WTC11 (cell line): ENCODE data around the gene AMIGO3. TPM values are rescaled to one million over a fixed set of nuclear protein-coding genes. Genes with fewer than 3 reads are reported as not detected.

Experiments used
- ATAC-seq: fragments of 200-7000 bp; cut with Tn5 transposase; 2 replicates; pipeline ENCODE4 v1.10.0; 2021; ENCODE audit warnings: mild to moderate bottlenecking, moderate library complexity
- CTCF ChIA-PET: fragments of 300-600 bp; sonication (Branson Sonifier 250); formaldehyde crosslinking; loops from one replicate; lab custom pipeline; 2021; ENCODE audit warnings: antibody characterized with exemption; lab: Charles Lee
- POLR2A ChIA-PET: fragments of 350-600 bp; sonication (Branson Sonifier 250); formaldehyde crosslinking; loops from one replicate; lab custom pipeline; 2021; ENCODE audit warnings: antibody characterized with exemption; lab: Charles Lee
- DNase-seq: peaks from one replicate; pipeline ENCODE4 v3.0.0; 2021; ENCODE audit warnings: low spot score
- H3K27ac Mint-ChIP-seq: 2 replicates; pipeline ENCODE4 v1.8.0; 2021; ENCODE audit warnings: mixed read lengths
- H3K27me3 Mint-ChIP-seq: 2 replicates; pipeline ENCODE4 v1.8.0; 2021; ENCODE audit warnings: low read depth, mild to moderate bottlenecking, moderate library complexity, mixed read lengths
- H3K36me3 Mint-ChIP-seq: 2 replicates; pipeline ENCODE4 v1.8.0; 2021; ENCODE audit warnings: mixed read lengths
- H3K4me1 Mint-ChIP-seq: 2 replicates; pipeline ENCODE4 v1.8.0; 2022; ENCODE audit warnings: mixed read lengths
- H3K4me3 Mint-ChIP-seq: 2 replicates; pipeline ENCODE4 v1.8.0; 2021; ENCODE audit warnings: mild to moderate bottlenecking, moderate library complexity, mixed read lengths
- H3K9me3 Mint-ChIP-seq: 2 replicates; pipeline ENCODE4 v1.8.0; 2021; ENCODE audit warnings: mixed read lengths
- CREM ChIP-seq: sonication (generic); formaldehyde crosslinking; IDR thresholded peaks from 2 replicates; pipeline ENCODE4 v1.8.1; 2022; ENCODE audit warnings: mild to moderate bottlenecking, missing genetic modification reagents, moderate library complexity
- ETV6 ChIP-seq: sonication (generic); formaldehyde crosslinking; IDR thresholded peaks from 2 replicates; pipeline ENCODE4 v1.8.1; 2022; ENCODE audit warnings: mild to moderate bottlenecking, missing genetic modification reagents
- FOXK1 ChIP-seq: sonication (generic); formaldehyde crosslinking; IDR thresholded peaks from 2 replicates; pipeline ENCODE4 v1.8.0; 2022; ENCODE audit warnings: mild to moderate bottlenecking, moderate library complexity, missing genetic modification reagents
- FOXP1 ChIP-seq: sonication (generic); formaldehyde crosslinking; IDR thresholded peaks from 2 replicates; pipeline ENCODE4 v1.8.0; 2022; ENCODE audit warnings: missing genetic modification reagents, mild to moderate bottlenecking, moderate library complexity, borderline replicate concordance
- GRHL2 ChIP-seq: fragments of 250-450 bp; sonication (Bioruptor Pico); IDR thresholded peaks from 2 replicates; pipeline ENCODE4 v1.8.0; 2022; ENCODE audit warnings: mild to moderate bottlenecking, moderate library complexity; ENCODE audit not compliant: insufficient replicate concordance, severe bottlenecking
- MYBL2 ChIP-seq: sonication (generic); formaldehyde crosslinking; IDR thresholded peaks from 2 replicates; pipeline ENCODE4 v1.8.1; 2023; ENCODE audit warnings: mild to moderate bottlenecking, moderate library complexity, missing genetic modification reagents
- NFE2L1 ChIP-seq: sonication (generic); formaldehyde crosslinking; IDR thresholded peaks from 2 replicates; pipeline ENCODE4 v1.8.1; 2023; ENCODE audit warnings: missing genetic modification reagents
- NR1H2 ChIP-seq: sonication (generic); formaldehyde crosslinking; IDR thresholded peaks from 2 replicates; pipeline ENCODE4 v1.9.0; 2021; ENCODE audit warnings: mild to moderate bottlenecking, moderate library complexity, missing genetic modification reagents
- OVOL2 ChIP-seq: fragments of 250-450 bp; sonication (Bioruptor Pico); IDR thresholded peaks from 2 replicates; pipeline ENCODE4 v1.9.0; 2021; ENCODE audit warnings: mild to moderate bottlenecking, borderline replicate concordance
- RORB ChIP-seq: fragments of 250-450 bp; sonication (Bioruptor Pico); IDR thresholded peaks from 2 replicates; pipeline ENCODE4 v1.9.0; 2021; ENCODE audit warnings: mild to moderate bottlenecking
- SMAD3 ChIP-seq: sonication (generic); formaldehyde crosslinking; IDR thresholded peaks from 2 replicates; pipeline ENCODE4 v1.8.0; 2022; ENCODE audit warnings: missing genetic modification reagents, mild to moderate bottlenecking, borderline replicate concordance
- SP1 ChIP-seq: sonication (generic); formaldehyde crosslinking; conservative IDR thresholded peaks from 2 replicates; pipeline ENCODE4 v1.8.1; 2022; ENCODE audit warnings: missing genetic modification reagents
- TEAD1 ChIP-seq: sonication (generic); formaldehyde crosslinking; IDR thresholded peaks from 2 replicates; pipeline ENCODE4 v1.8.0; 2022; ENCODE audit warnings: mild to moderate bottlenecking, missing genetic modification reagents
- TP53 ChIP-seq: sonication (generic); formaldehyde crosslinking; IDR thresholded peaks from 2 replicates; pipeline ENCODE4 v1.8.1; 2023; ENCODE audit warnings: mild to moderate bottlenecking, missing genetic modification reagents
- ZNF671 ChIP-seq: fragments of 250-450 bp; sonication (Bioruptor Pico); IDR thresholded peaks from 2 replicates; pipeline ENCODE4 v1.8.0; 2021; ENCODE audit warnings: mild to moderate bottlenecking
- total RNA-seq: library from RNA; stranded (reverse); gene quantifications from 3 replicates; pipeline ENCODE4 v1.2.3, GENCODE V29; 2021
- TF ChIP-seq, protein P1 (sequence below): sonication (generic); formaldehyde crosslinking; IDR thresholded peaks from 2 replicates; pipeline ENCODE4 v1.8.1; 2023; ENCODE audit warnings: mild to moderate bottlenecking, missing genetic modification reagents, moderate library complexity
- TF ChIP-seq, protein P2 (sequence below): sonication (generic); formaldehyde crosslinking; IDR thresholded peaks from 2 replicates; pipeline ENCODE4 v1.8.0; 2022; ENCODE audit warnings: mild to moderate bottlenecking, missing genetic modification reagents
- TF ChIP-seq, protein P3 (sequence below): sonication (generic); formaldehyde crosslinking; IDR thresholded peaks from 2 replicates; pipeline ENCODE4 v1.8.1; 2023; ENCODE audit warnings: mild to moderate bottlenecking, missing genetic modification reagents
- TF ChIP-seq, protein P4 (sequence below): fragments of 250-450 bp; sonication (Bioruptor Pico); IDR thresholded peaks from 2 replicates; pipeline ENCODE4 v2.1.2; 2022; ENCODE audit warnings: mild to moderate bottlenecking, moderate library complexity
- TF ChIP-seq, protein P5 (sequence below): sonication (generic); formaldehyde crosslinking; IDR thresholded peaks from 2 replicates; pipeline ENCODE4 v1.8.1; 2022; ENCODE audit warnings: low read depth, mild to moderate bottlenecking, moderate library complexity, missing genetic modification reagents, borderline replicate concordance
- TF ChIP-seq, protein P6 (sequence below): fragments of 250-450 bp; sonication (Bioruptor Pico); conservative IDR thresholded peaks from 2 replicates; pipeline ENCODE4 v1.9.0; 2021; ENCODE audit warnings: mild to moderate bottlenecking

The AMIGO3 gene
- total RNA-seq, 1 experiment from 2014 or later, result 3.9 TPM

DNA sequence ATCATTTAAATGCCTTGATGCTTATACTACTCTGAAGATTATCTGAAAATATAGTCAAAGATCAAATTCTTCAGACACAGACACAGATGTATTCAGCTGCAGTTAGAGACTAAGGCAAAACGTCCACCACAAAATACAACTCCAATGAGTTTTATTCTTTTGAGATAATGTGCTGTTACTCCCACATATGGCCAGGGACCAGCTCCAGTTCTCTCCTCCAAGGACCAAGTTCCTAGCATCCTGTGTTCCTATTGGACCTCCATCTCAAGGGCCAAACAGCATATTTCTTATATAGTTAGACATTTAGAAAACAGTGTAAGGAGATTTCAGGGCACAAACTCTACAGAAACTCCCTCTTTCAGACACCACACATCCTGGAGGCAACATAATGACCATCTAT lies 39.7 kb upstream of the AMIGO3 start:
- Mint-ChIP-seq H3K4me3 (no peak overlapping the region), H3K27me3 (no peaks in the 10 kb centered on the region), H3K36me3 (no peaks in the 10 kb centered on the region; the same call in 1 of the 2 replicates), H3K4me1 (peaks cover 5% of the 10 kb centered on the region), H3K27ac (0 out of 2 replicates have a peak overlapping the region, but pooled peaks have one; percentile 11), H3K9me3 (no peaks in the 10 kb centered on the region)
- CTCF ChIA-PET, result no interaction called here
- ATAC-seq, result no peak
- TF ChIP-seq SP1 (CRISPR knock-in tag) (no peak), MYBL2 (CRISPR knock-in tag) (no peak), TEAD1 (no peak), FOXP1 (CRISPR knock-in tag) (no peak), FOXK1 (CRISPR knock-in tag) (no peak), SMAD3 (no peak), ZNF671 (CRISPR knock-in tag) (no peak), ETV6 (CRISPR knock-in tag) (no peak), NFE2L1 (CRISPR knock-in tag) (no peak), GRHL2 (CRISPR knock-in tag) (no peak)
- TF ChIP-seq, protein P1, sequence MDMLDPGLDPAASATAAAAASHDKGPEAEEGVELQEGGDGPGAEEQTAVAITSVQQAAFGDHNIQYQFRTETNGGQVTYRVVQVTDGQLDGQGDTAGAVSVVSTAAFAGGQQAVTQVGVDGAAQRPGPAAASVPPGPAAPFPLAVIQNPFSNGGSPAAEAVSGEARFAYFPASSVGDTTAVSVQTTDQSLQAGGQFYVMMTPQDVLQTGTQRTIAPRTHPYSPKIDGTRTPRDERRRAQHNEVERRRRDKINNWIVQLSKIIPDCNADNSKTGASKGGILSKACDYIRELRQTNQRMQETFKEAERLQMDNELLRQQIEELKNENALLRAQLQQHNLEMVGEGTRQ (CRISPR knock-in tag), result no peak
- TF ChIP-seq, protein P2, sequence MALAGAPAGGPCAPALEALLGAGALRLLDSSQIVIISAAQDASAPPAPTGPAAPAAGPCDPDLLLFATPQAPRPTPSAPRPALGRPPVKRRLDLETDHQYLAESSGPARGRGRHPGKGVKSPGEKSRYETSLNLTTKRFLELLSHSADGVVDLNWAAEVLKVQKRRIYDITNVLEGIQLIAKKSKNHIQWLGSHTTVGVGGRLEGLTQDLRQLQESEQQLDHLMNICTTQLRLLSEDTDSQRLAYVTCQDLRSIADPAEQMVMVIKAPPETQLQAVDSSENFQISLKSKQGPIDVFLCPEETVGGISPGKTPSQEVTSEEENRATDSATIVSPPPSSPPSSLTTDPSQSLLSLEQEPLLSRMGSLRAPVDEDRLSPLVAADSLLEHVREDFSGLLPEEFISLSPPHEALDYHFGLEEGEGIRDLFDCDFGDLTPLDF (CRISPR knock-in tag), result no peak
- TF ChIP-seq, protein P3, sequence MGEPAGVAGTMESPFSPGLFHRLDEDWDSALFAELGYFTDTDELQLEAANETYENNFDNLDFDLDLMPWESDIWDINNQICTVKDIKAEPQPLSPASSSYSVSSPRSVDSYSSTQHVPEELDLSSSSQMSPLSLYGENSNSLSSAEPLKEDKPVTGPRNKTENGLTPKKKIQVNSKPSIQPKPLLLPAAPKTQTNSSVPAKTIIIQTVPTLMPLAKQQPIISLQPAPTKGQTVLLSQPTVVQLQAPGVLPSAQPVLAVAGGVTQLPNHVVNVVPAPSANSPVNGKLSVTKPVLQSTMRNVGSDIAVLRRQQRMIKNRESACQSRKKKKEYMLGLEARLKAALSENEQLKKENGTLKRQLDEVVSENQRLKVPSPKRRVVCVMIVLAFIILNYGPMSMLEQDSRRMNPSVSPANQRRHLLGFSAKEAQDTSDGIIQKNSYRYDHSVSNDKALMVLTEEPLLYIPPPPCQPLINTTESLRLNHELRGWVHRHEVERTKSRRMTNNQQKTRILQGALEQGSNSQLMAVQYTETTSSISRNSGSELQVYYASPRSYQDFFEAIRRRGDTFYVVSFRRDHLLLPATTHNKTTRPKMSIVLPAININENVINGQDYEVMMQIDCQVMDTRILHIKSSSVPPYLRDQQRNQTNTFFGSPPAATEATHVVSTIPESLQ, result no peak
- TF ChIP-seq, protein P4, sequence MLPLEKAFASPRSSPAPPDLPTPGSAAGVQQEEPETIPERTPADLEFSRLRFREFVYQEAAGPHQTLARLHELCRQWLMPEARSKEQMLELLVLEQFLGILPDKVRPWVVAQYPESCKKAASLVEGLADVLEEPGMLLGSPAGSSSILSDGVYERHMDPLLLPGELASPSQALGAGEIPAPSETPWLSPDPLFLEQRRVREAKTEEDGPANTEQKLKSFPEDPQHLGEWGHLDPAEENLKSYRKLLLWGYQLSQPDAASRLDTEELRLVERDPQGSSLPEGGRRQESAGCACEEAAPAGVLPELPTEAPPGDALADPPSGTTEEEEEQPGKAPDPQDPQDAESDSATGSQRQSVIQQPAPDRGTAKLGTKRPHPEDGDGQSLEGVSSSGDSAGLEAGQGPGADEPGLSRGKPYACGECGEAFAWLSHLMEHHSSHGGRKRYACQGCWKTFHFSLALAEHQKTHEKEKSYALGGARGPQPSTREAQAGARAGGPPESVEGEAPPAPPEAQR (CRISPR knock-in tag), result no peak
- TF ChIP-seq, protein P5, sequence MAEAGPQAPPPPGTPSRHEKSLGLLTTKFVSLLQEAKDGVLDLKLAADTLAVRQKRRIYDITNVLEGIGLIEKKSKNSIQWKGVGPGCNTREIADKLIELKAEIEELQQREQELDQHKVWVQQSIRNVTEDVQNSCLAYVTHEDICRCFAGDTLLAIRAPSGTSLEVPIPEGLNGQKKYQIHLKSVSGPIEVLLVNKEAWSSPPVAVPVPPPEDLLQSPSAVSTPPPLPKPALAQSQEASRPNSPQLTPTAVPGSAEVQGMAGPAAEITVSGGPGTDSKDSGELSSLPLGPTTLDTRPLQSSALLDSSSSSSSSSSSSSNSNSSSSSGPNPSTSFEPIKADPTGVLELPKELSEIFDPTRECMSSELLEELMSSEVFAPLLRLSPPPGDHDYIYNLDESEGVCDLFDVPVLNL (CRISPR knock-in tag), result no peak
- TF ChIP-seq, protein P6, sequence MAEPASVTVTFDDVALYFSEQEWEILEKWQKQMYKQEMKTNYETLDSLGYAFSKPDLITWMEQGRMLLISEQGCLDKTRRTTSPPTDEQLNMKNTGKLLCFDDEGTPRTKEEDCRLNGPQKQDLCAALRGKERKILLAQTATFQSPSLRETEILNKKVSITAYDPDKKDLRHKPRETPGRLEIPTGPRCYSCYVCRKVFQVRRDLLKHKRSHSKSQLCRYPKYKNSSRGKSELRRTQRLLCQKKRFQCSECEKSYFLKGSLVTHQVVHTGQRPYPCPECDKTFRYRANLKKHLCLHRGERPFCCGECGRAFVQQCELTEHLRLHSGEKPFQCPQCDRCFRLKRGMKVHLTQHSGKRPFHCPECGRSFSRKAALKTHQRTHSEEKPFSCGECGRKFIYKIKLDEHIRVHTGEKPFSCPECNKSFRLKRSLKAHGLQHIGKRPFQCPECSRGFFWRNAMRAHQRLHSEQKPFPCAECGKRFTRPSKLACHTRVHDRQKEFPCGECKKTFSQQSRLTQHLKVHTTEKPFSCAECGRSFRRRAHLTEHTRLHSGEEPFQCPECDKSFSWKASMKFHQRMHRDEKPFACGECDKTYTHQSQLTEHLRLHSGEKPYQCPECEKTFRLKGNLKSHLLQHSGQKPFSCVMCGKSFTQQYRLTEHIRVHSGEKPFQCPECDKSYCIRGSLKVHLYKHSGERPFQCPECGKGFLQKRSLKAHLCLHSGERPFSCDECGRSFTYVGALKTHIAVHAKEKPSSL, result no peak
- DNase-seq, result no peak
- POLR2A ChIA-PET, result interaction anchor here (0.6 kb wide), 1 partner anchor 1829 kb away, joined by 3 read pairs; no protein-coding TSS in a partner anchor

DNA sequence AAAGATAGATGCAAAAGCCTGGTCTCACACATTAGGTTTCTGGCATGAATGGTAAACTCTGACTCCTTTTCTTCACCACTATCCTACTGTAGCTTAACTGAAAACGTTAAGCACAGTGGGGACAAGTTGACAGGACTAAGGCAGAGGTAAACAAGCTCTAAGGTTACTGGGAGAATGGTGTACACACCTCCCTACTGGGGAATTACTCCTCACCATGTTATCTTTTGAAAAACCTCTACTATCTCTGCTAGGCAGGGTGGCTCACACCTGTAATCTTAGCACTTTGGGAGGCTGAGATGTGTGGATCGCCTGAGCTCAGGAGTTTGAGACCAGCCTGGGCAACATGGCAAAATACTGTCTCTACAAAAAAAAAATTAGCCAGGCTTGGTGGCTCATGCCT lies 37.7 kb upstream of the AMIGO3 start:
- ChIA-PET CTCF (interaction anchor here (1.2 to 1.6 kb wide), 3 partner anchors 56 to 172 kb away, joined by 3 to 5 read pairs (median 5); partner anchors contain the start of gene MON1A), POLR2A (no interaction called here)
- peaks cover 5% of the 10 kb centered on the region for H3K4me1 Mint-ChIP-seq
- H3K4me3 Mint-ChIP-seq, result no peak overlapping the region
- no peak overlapping the region for H3K27ac Mint-ChIP-seq
- no peaks in the 10 kb centered on the region for H3K9me3 Mint-ChIP-seq
- no peak for ATAC-seq
- TF ChIP-seq CREM (CRISPR knock-in tag) (no peak), NR1H2 (no peak), OVOL2 (CRISPR knock-in tag) (no peak), RORB (no peak), TP53 (CRISPR knock-in tag) (no peak)
- TF ChIP-seq, all 79 proteins: peak for 0
- Mint-ChIP-seq H3K36me3 (no peaks in the 10 kb centered on the region; the same call in 1 of the 2 replicates), H3K27me3 (no peaks in the 10 kb centered on the region)
- no peak for DNase-seq
